Transverse colon (tissue), 3 donors: ENCODE data around the gene ACP7.

Experiments
- CTCF ChIP-seq, 5 experiments: fragments of 200-600 bp in 3 of 5; fragments of 450-650 bp in 2 of 5; sonication (generic) in 3 of 5; IDR thresholded peaks; 1 replicate in 2 of 5; 2 replicates in 3 of 5; pipeline ENCODE4 v1.5.1; 2016 to 2017; ENCODE audit warnings: antibody characterized with exemption in 5 of 5, inconsistent platforms in 3 of 5, mild to moderate bottlenecking in 2 of 5, moderate library complexity in 1 of 5
- EP300 ChIP-seq: sonication (generic); formaldehyde crosslinking; IDR thresholded peaks from one replicate; pipeline ENCODE4 v1.6.1; 2017; ENCODE audit warnings: antibody characterized with exemption, low read depth
- POLR2A ChIP-seq: fragments of 450-650 bp; IDR thresholded peaks from one replicate; pipeline ENCODE4 v1.6.1; 2016; ENCODE audit warnings: antibody characterized with exemption, mild to moderate bottlenecking, moderate library complexity

GRCh38 chr19:39126312-39127187 is 42.4 kb downstream of the ACP7 start:
- TF ChIP-seq CTCF (IDR thresholded peaks at IDR 0.05) (no peak), POLR2A (peak; percentile 72), EP300 (no peak)
